SW 1271 (cell line): ENCODE results near the gene GJA5.

Experiments used
- DNase-seq, 2 experiments: peaks; one replicate each; lab custom pipeline; 2025; lab: John Stamatoyannopoulos, UW

The GJA5 gene

DNA sequence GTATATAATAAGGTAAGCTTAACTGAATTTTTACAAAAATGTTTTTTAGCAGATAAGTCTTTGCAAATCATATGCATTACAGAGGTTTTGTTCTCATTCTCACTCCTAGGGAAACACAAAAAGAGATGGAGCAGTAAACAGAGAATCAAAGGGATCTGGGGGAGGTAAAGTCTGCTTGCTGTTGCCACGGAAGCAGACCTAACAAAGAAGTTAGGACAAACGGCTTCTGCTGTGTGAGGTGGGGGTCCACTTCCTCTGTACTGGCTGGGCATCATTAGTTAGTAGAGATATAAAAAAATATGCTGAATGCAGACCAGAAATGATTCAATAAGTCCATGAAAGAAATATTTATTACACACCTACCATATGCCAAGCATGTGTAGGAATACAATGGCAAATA is 34.2 kb downstream of the GJA5 start:
- DNase-seq = no peak

DNA sequence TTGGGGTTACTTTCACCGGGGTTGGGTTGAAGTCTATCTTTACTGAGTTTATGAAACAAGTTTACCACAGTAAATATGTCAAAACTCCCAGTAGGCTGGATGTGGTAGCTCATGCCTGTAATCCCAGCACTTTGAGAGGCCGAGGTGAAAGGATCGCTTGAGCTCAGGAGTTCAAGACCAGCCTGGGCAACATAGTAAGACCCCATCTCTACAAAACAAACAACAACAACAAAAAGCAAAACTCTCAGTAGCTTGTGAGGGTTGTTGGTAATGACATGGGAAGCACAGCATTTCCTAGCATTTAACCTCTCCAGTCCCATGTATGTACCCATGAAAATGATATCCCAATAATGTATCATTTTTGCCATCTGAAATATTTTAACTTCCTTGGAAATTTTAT is 34.7 kb downstream of the GJA5 start:
- DNase-seq = no peak

DNA sequence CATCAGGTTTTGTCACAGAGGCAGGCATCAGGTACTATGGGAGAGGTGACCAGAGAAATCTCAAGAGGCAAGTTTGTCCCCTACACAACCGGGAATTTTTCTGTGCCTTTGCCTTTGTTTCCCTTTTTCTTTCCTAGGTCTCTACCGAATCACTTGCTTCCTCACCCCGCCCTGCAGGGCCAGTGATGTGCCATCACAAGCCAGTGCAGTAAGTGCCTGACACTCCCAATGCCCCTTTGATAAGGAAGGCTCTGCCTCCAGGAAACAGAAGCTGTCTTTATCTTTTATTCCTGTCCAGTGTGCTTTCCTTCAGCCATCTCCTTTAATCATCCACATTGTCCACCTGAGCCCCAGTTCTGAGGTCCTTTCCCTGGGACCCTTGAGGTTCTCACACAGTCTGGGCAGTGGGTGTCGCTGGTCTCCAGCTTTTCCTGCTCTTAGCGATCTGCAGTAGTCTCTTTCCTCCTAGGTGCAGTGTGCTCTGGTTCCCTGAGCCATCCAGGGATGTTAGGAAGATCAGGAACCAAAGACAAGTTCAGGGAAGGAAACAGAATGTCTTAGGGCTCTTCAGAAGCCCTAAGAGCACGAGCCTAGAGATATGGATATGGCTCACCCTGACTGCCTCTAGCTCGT is 36.6 kb downstream of the GJA5 start:
- DNase-seq = no peak

DNA sequence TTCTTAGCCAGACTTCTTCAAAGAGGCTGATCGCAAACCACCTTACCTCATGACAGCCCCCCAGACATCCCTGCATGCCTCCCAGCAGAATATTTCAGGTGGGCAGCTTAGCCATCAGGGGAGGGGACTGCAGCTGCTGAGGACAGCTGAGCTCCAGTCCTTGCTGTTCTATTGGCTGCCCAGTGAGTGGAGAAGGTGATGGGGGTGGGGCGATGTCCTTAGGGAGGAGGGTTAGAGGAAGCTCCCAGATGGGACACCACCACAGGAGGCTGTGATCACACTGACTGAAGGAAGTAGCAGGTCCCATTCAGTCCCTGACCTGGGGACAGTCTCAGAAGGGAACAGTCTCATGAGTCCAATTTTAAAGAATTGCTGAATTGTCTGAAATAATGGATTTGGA is 38.3 kb downstream of the GJA5 start:
- no peak for DNase-seq

DNA sequence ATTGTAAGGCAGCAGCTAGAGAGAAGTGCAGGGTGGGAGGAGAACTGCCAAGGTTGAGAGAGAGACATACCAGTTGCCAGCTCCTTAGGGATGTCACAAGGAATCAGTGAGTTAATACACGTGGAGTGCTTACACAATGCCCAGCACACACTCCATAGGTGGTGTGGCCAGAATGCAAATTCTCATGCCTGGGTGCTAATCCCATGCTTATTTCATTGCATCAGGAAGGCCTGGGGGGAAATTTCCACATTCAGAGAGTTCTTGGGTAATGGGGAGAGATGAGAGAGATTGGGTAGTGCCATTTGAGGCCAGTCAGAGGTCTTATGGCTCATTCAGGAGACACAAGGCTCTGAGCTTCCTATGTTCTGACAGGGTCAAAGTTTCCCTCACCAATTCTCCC is 38.7 kb downstream of the GJA5 start:
- no peak for DNase-seq

DNA sequence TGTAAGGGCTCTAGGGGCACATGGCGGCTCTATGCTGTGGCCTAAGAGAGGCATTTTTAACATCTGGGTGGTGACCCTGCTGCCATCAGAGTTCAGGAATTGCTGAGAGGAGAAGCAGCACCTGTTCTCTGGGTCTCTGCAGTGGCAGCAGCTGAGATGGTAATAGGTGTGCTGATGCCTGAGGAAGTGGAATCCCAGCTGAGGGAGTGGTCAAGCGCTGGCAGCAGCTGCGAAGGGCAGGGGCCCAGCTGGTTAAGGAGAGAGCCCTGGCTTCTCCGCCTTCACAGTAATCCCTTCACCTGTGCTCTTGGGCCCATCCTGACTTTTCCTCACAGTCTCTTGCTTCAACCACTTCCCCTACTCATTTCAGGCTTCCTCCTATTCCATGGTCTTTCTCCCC is 39.8 kb downstream of the GJA5 start:
- no peak for DNase-seq

DNA sequence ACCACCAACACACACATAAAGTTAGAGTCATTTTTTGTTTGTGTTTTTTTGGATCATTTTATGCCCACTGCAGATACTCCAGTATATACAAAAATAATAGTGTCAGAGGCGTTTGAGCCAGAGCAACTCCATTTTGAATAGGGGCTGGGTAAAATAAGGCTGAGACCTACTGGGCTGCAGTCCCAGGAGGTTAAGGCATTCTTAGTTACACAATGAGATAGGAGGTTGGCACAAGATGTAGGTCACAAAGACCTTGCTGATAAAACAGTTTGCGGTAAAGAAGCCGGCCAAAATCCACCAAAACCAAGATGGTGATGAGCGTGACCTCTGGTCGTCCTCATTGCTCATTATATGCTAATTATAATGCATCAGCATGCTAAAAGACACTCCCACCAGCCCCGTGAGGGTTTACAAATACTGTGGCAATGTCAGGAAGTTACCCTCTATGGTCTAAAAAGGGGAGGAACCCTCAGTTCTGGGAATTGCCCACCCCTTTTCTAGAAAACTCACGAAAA is 40.6 kb downstream of the GJA5 start:
- DNase-seq = no peak

DNA sequence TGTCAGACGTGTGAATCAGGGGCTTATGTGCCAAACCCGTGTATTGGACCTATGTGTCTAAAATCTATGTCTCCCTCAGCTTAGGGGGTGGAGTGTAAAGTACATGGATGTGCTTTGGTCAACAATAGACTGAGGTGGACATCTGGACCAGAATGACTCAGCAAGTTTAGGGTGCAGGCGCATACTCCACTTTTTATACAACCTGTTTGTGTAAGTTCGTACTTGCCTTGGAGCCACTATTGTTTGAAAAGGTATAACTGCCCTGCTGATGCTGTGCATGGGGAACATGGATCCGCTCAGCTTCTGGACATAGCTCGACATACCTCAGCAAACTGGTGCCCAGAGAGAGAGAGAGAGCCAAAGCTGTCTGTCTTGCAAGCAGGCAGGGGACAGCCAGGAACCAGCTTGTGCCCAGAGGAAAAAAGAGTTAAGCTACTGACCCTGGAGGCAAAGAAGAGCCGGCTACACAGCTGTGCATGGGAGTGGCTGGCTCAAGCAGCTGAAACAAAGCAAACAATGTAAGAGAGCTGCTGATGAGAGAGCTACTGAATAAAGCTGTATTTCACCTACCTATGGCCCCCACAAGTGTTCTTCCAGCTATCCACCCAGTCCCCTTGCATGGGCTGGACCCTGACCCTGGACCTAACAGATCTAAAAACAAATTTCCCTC is 41.2 kb downstream of the GJA5 start:
- DNase-seq = no peak

DNA sequence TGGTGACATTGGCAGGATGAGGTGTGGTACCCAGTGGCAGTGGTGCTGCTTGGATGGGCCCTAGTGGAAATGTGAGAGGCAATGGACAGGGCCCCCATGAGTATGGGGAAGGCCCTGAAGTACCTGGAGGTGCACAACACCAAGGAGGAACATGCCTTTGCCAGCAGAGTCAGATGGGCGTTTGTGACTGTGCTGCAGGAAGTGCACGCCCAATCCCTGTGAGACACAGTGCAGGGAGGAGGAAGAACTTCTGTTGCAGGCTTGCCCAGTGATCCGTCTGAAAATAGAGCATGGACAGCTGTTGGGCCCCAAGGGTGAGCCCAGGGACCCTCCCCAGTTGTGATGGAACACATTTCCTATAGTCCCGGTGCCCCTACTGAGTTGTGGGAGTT is 42.7 kb downstream of the GJA5 start:
- no peak for DNase-seq

DNA sequence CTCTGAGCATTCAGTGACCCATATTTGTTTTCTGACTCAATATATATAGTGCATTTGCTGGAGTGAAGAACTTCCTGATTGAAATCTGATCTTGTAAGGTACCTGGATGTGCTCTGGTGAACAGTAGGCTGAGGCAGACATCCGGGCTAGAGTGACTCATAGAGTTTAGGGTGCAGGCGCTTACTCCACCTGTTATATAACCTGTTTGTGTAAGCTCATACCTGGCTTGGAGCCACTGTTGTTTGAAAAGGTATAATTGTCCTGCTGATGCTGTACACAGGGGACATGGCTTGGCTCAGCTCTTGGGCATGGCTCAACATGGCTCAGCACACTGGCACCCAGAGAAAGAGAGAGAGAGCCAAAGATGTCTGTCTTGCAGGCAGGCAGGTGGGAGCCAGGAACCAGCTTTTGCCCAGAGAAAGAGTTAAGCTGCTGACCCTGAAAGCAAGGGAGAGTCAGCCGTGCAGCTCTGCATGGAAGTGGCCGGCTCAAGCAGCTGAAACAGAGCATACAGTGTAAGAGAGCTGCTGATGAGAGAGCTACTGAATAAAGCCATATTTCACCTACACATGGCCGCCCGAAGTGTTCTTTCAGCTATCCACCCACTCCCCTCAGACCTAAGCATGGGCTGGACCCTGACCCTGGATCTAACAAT is 43.2 kb downstream of the GJA5 start:
- DNase-seq = no peak

DNA sequence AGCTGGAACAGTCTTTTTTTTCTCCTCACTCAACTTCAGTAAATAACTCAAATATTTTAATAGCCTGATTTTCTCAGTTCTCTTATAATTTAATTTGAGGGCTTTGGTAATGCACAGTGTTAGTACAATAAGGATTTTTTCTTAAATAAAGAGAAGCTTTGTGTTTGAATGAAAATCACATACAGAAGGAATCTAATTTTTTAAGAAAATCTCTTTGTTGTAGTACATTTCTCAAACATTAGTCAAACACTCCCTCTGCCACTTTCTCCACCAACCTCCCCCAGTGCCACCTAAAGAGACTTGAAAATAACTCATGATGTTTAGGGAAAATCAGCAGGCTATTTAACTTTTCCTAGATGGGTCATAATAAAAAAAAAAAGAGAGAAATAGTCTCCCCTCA is 47.8 kb downstream of the GJA5 start:
- no peak for DNase-seq
